ENCODE results near the gene CDCP1. TPM values are rescaled to one million over a fixed set of nuclear protein-coding genes. Genes with fewer than 3 reads are reported as not detected.

CDCP1 gene
- total RNA-seq, 2 experiments from 2014 or later, result 1.7 to 1.8 TPM

DNA sequence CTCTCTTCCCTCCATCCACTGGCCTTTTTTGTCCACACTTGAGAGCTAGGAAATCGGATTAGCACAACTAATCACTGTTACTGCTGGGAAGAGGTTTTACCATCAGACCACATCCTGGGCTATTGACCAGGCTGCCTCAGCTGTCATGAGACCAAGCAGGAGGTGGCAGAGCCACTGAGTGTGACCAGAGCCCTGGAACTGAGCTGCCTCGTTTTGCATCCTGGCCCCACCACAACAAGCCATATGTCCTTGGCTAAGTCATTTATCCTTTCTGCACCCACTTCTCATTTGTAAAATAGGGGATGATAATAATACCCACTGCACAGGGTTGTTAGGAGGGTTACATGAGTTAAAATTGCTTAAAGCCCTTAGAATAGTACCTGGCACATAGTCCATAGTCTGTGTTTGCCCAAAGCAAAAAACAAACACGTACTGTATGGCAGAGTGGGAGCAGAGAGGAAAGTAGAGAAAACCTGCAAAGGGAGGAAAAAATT, 45.8 kb upstream of the CDCP1 start:
- no peak overlapping the region for H3K27ac Mint-ChIP-seq
- ChIA-PET POLR2A (no interaction called here), CTCF (no interaction called here)
- H3K4me1 Mint-ChIP-seq (ENCODE audit: low read depth), result no peaks in the 10 kb centered on the region
- no peak for ATAC-seq (ENCODE audit: poor library complexity)
- H3K4me3 ChIP-seq (ENCODE audit: low read length), result no peak overlapping the region
- H3K27me3 Mint-ChIP-seq, result peaks cover 8% of the 10 kb centered on the region
- no peaks in the 10 kb centered on the region for H3K9me3 Mint-ChIP-seq
- intact Hi-C loops (cut with DNase I, micrococcal nuclease), result no loop called here
- H3K4me3 Mint-ChIP-seq, result no peak overlapping the region
- no peak overlapping the region for H3K27ac ChIP-seq (ENCODE audit: low read depth in 1 of 2, low read length in 2 of 2)
- DNase-seq, result no peak
- H3K4me1 ChIP-seq (ENCODE audit: insufficient read depth, low read length), result no peaks in the 10 kb centered on the region
- peaks cover 0 to 3% of the 10 kb centered on the region in 2 experiments for H3K27me3 ChIP-seq (ENCODE audit: control insufficient read depth in 1 of 2, insufficient read depth in 2 of 2, low read length in 2 of 2)
- no peaks in the 10 kb centered on the region for H3K9me3 ChIP-seq (ENCODE audit: control insufficient read depth in 1 of 2, insufficient read depth in 1 of 2, low read length in 2 of 2)
- H3K36me3 Mint-ChIP-seq (ENCODE audit: low read depth), result no peaks in the 10 kb centered on the region
- H3K36me3 ChIP-seq (ENCODE audit: insufficient read depth, low read length), result no peaks in the 10 kb centered on the region
- no peak for TF ChIP-seq CTCF (IDR thresholded peaks at IDR 0.05)

- ChIA-PET CTCF (no interaction called here), POLR2A (no interaction called here)
- intact Hi-C loops (cut with DNase I, micrococcal nuclease), result no loop called here
- no peaks in the 10 kb centered on the region for H3K36me3 ChIP-seq (ENCODE audit: insufficient read depth, low read length)
- Mint-ChIP-seq H3K27me3 (peaks cover 2% of the 10 kb centered on the region), H3K36me3 (ENCODE audit: low read depth) (no peaks in the 10 kb centered on the region), H3K9me3 (no peaks in the 10 kb centered on the region), H3K4me1 (ENCODE audit: low read depth) (no peaks in the 10 kb centered on the region), H3K27ac (no peak overlapping the region), H3K4me3 (no peak overlapping the region)
- no peak for ATAC-seq (ENCODE audit: poor library complexity)
- no peaks in the 10 kb centered on the region for H3K4me1 ChIP-seq (ENCODE audit: insufficient read depth, low read length)
- no peak overlapping the region for H3K4me3 ChIP-seq (ENCODE audit: low read length)
- DNase-seq, result no peak
- no peak overlapping the region for H3K27ac ChIP-seq (ENCODE audit: low read depth in 1 of 2, low read length in 2 of 2)
- H3K9me3 ChIP-seq (ENCODE audit: control insufficient read depth in 1 of 2, insufficient read depth in 1 of 2, low read length in 2 of 2), result no peaks in the 10 kb centered on the region
- H3K27me3 ChIP-seq (ENCODE audit: control insufficient read depth in 1 of 2, insufficient read depth in 2 of 2, low read length in 2 of 2), result peaks cover 0 to under 1% of the 10 kb centered on the region in 2 experiments
- TF ChIP-seq CTCF (IDR thresholded peaks at IDR 0.05), result no peak
These were observed 45.2 kb upstream of the CDCP1 start for GRCh38 chr3:45191424-45191823.

DNA sequence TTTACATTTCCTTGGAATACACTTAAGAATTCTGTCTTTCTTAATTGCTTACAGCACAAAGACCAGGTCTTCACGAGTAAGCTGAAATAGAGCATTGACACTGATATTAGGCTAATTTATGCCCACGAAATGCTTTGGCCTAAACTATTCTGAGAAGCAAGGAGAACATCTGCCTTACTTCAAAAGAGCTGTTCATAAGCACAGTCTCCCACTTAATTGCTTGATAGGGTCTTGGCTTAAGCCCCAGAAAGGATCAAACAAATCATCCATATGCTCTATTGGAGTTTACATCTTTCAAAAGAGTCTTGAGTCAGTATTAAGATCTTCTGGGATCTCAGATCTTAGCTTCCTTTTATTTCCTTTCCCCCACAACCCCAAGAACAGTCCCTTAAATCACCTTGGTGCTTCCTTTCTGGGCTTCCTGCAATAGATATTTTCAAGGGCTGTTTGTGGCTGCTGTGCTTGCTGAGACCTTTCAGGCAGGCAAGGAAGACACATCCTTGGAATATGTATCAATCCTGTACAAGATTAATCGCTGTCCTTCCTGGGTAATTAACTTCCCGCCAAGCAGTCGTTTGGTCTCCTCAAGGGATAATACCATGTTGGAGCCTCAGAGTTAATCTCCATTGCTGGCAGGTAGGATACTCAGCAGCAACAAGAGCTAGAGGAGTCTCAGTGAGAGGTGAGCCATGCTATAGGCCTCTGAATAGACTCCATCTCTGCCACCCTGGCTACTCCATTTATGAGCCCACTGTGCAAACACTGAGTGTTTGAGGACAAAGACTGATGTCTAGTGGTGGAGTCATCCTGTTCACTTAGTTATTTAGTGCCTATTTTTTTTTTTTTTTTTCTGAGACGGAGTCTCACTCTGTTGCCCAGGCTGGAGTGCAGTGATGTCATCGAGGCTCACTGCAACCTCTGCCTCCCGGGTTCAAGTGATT, 42.8 kb upstream of the CDCP1 start:
- Histone ChIP-seq H3K4me3 (ENCODE audit: low read length) (no peak overlapping the region), H3K27me3 (ENCODE audit: control insufficient read depth in 1 of 2, insufficient read depth in 2 of 2, low read length in 2 of 2) (no peaks in the 10 kb centered on the region), H3K36me3 (ENCODE audit: insufficient read depth, low read length) (no peaks in the 10 kb centered on the region), H3K4me1 (ENCODE audit: insufficient read depth, low read length) (no peaks in the 10 kb centered on the region), H3K27ac (ENCODE audit: low read depth in 1 of 2, low read length in 2 of 2) (no peak overlapping the region), H3K9me3 (ENCODE audit: control insufficient read depth in 1 of 2, insufficient read depth in 1 of 2, low read length in 2 of 2) (no peaks in the 10 kb centered on the region)
- Mint-ChIP-seq H3K36me3 (ENCODE audit: low read depth) (no peaks in the 10 kb centered on the region), H3K9me3 (no peaks in the 10 kb centered on the region), H3K4me3 (no peak overlapping the region), H3K27ac (no peak overlapping the region), H3K4me1 (ENCODE audit: low read depth) (no peaks in the 10 kb centered on the region), H3K27me3 (no peaks in the 10 kb centered on the region)
- ChIA-PET CTCF (no interaction called here), POLR2A (no interaction called here)
- TF ChIP-seq CTCF (IDR thresholded peaks at IDR 0.05), result no peak
- intact Hi-C loops (cut with DNase I, micrococcal nuclease), result no loop called here
- DNase-seq (no peak), ATAC-seq (ENCODE audit: poor library complexity) (no peak)
